Retina (tissue), 1 donor: ENCODE measurements around the gene ELAC2.
A peak's percentile ranks its signal among the peaks of the same experiment; 100 is the strongest.

ENCODE experiments used
- DNase-seq: peaks from one replicate; pipeline ENCODE4 v3.0.0-alpha.2; 2016

The ELAC2 gene

DNA sequence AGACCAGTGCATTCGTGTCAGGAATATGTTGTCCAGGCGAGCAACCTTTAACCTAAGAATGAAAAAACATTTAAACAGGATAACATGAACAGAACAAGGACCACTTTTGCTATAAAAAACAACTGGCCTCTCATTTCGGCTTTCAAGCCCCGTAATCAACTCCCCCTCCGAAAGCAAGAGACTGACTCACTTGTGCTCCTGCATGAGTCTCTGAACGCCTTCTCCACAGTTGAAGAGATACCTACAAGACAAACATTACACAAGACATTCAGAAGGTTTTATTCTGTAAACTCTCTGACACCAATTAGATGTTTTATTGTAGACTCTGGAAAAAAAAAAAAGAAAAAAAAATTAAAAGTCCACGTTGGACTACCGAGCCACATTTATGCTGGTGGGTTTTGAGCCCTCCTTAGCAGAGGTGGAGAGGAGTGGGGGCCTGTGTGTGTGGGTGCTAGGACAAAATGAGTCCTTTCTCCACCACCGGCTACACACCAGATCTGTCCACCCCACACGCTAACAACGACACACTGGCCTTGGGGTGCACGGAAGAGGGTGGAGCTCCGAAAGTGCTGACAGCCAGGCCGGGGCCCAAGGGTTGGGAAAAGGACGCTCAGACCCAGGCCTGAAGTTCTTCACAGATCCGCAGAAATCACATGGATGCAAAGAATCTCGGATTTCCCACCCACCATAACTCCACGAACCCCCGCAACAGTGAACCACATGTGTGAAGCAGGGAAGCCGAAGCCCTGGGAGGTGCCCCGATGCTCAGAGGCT lies 759 bp downstream of the ELAC2 start:
- DNase-seq = no peak

- no peak for DNase-seq
Observed at GRCh38 chr17:13014801-13015200, 3.0 kb downstream of the ELAC2 start.

DNA sequence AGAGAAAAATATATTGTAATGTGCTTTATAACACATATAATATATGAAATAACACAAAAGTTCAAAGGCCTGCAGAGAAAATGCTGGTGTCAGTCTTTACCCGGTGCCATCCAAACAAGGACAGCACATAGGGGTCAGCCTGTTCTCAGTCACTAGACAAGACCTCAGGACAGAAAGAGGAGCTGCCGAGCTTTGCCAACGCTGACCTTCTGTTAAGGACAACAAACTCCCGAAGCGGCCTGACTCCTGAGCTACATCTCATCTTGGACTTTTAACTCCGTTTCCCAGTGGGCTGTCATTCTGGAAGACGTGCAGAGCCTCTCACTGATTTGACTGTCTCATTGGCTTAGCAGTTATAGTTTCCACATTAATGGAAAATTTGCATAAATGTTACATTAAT lies 6.9 kb downstream of the ELAC2 start:
- DNase-seq = no peak

DNA sequence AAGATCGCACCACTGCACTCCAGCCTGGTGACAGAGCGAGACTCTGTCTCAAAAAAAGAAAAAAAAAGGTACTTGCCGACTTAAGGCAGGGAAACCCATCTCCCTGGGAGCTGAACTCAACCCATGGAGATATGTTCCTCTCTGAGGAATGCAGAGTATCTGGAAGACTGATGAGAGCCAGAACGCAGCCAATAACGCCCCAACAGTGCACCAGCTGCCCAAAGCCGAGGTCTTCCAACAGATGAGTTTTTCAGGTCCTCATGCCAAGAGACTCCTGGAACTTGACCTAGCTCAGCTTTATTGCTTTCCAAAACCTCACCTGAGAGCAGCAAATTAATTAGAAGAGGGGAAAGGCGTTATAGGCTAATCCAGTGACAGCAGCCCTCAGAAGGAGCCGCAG lies 9.4 kb downstream of the ELAC2 start:
- no peak for DNase-seq

GRCh38 chr17:13005530-13005929 lies 12.3 kb downstream of the ELAC2 start:
- DNase-seq = no peak

DNA sequence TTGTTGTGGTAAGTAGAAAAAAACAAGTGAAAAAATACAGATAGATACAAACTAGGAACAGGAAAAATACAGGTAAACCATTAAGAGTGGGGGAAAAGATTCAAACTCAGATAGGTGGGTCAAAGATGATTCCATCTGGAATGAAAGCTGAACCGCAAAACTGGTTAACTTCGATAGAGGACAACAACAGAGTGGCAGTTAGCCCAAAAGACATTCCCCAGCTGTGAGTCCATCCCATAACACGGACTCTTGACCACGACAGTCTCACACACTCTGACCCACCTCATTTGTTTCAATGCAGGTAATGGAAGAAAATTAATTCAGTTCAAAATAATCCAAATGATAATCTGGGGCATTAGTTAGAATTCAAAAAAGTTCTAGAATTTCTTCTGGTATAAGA lies 13.5 kb downstream of the ELAC2 start:
- DNase-seq = no peak

DNA sequence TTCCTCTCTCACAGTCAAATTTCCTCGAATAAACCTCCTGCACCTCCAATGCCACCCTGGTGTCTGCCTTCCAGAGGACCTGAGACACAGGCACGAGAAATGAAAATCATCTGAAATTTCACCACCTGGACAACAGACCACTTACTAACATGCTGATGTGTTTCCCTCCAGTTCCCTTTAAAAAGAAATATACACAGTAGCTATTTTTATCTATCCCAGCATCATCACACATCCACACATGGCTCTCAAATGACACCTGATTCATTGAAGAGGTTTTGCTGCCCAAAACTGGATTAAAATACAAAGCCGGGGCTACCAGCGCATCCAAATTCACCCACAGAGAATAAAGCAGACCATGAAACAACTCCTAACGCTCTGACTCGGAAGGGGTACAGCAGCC lies 13.9 kb downstream of the ELAC2 start:
- no peak for DNase-seq

GRCh38 chr17:13003454-13003851 lies 14.4 kb downstream of the ELAC2 start:
- DNase-seq = no peak

DNA sequence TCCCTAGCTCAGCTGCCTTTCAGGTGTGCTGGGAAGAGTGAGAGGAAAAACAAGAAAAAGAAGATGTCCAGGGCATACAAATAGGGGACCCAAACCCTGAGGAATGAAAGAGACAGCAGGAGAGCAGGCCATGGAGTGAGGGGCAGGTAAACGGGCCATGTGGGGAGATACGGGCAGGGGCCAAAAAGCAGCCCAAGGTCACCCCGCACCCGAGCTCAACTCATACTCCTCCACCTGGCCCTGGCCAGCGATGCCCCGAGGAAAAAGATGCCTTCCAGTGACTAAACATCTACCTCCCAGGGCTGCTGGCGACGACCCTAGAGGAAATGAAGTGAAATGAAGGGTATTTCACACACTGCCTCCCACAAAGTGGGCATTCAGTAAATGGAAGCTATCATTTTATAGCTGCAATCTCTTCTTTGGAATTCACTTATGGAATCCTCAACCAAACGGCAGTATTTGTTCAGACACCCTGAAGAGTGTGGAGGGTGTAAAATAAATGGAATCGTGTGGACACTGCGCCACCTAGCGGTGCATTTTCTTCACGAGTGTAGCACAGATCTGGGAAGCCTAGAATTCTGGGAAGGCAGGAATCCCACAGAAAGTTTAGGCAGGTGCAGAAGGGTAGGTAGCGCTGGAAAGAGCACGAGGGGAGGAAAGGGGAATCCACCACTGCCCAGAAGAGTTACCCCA lies 14.9 kb downstream of the ELAC2 start:
- DNase-seq = peak; percentile 85

DNA sequence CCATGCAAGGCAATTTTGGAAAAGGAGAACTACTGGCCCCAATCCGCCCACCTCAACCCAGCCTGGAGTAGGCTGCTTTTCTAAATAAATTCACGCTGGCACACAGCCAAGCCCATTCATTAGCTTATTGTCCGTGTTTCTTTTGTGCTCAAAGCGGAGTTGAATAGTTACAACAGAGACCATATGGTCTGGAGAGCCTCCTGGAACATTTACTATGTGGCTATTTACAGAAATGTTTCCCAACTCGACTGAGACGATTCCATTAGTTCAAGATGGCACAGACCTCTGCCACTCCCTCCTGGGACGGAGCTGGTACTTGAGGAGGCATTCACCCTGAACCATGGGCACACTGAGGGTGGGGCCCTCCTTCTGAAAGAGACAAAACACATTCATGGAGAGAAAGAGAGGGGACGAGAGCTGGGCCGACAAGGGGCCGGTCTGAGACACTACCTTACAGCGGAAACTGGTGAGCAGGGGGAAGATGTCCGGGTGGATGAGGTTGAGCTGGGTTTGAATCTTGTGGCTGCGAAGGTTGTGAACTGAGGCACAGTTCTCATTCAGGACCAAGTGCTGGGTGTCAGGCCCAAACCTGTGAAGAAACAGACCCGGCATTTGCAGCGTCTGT lies 15.7 kb downstream of the ELAC2 start:
- DNase-seq = no peak

GRCh38 chr17:13000561-13000960 lies 17.3 kb downstream of the ELAC2 start:
- no peak for DNase-seq

DNA sequence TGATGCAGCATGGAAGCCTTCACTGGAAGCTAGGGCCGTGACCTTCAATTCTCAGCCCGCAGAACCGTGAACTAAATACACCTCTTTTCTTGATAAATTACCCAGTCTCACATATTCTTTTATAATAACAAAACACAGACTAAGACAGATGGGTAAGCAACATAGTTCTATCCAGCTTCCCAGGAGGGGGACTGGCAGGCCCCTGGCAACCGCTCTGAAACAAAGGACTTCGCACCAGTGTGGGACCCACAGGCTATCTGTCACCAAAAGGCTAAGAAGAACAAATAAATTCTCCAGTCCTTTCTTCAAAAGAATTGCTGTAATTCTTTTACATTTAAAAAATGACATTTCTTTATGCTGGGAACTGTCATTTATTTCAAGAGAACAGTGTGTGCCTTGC lies 19.0 kb downstream of the ELAC2 start:
- DNase-seq = no peak

DNA sequence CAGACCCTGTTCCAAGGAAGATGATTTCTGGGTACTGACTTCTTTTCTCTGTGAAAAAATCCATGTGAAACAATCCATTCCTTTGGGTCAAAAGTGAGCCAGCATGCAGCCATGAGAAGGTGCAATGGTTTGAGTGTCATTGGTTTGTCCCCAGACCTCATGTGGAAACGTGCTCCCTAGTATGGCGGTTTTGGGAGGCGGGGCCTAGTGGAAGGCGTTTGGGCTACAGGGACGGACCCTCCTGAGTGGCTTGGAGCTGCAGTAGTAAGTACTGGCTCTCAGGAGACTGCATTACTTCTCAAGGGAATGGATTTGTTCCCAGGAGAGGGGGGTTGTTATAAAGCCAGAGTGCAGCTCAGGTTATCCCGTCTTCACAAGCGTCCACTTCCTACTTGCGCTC lies 19.4 kb downstream of the ELAC2 start:
- DNase-seq = no peak

DNA sequence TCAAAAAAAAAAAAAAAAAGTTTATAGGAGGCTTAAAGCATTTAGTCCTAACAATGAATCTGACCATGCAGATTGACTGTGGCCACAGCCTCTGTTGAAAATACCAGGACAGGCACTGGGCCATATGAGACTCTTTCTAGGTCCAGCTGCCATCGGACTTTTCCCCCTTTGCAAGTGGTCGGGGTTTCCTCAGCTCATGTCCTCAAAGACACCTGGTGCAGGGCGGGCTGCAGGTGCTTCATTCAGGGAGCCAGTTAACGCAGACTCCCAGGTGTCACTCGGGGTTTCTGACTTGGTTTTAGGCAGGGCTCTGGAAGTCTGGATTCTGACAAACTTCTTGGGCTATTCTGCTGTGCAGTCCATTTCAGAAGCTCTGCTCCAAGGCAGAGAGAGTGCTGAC lies 20.9 kb downstream of the ELAC2 start:
- DNase-seq = no peak

- DNase-seq = no peak
Observed at GRCh38 chr17:12996357-12996756, 21.5 kb downstream of the ELAC2 start.

GRCh38 chr17:12995896-12996295 lies 21.9 kb downstream of the ELAC2 start:
- no peak for DNase-seq

GRCh38 chr17:12995106-12995895 lies 22.5 kb downstream of the ELAC2 start:
- no peak for DNase-seq

GRCh38 chr17:12994341-12995074 lies 23.3 kb downstream of the ELAC2 start:
- no peak for DNase-seq

DNA sequence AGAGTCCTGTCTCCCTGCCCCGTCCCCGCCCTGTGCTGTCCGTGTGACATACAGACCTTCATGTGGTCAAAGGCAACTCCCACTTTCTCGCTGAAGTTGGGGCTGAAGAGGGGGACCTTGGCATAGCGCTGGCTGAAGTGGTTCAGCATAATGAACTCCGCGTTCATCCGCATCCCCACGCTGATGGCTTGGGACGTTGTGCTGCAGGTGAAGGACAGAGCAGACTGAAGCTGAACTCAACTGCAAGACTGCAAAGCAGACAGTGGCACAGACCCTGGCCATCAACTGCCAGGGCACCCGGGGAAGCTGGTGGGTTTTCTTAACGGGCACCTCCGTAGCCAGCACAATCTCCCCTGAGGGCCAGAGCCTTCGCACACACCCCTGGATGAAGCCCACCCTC lies 24.2 kb downstream of the ELAC2 start:
- DNase-seq = no peak

DNA sequence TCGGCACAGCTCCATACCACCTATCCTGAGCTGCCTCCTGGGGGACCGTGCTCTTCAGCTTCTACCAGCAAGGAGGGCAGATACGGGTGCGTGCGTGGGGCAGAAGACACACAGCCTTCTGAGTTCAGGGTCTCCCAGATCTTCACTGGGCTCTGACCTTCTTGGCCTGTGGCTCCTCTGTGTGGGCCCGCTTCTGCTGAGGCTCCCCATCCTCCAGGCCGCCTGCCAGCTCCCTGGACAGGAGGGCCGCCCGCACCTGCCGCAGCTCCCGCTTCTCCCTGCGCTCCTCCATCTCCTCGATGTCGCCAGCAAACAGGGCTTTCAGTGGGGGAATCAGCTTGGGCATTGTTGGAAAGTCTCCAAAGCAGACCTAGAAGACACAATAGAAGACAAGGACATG lies 25.2 kb downstream of the ELAC2 start:
- no peak for DNase-seq

DNA sequence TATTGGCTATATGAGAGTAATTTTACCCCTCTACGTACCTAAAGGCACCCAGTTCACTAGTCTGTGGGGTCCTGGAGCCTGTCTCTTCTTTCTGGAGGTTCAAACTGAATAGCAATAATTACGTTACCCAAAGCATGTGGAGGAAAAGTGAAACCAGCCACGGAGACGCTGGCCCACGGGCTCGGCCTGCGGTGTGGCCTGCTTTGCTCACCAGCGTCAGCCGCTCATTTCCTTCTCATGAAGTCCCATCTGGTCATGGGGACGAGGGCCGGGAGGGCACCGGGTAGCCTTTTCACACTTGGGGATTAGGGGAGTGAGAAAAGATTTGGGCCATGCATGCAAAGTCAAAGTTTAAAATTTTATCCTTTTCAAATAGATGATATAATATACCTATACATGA lies 26.9 kb downstream of the ELAC2 start:
- no peak for DNase-seq

DNA sequence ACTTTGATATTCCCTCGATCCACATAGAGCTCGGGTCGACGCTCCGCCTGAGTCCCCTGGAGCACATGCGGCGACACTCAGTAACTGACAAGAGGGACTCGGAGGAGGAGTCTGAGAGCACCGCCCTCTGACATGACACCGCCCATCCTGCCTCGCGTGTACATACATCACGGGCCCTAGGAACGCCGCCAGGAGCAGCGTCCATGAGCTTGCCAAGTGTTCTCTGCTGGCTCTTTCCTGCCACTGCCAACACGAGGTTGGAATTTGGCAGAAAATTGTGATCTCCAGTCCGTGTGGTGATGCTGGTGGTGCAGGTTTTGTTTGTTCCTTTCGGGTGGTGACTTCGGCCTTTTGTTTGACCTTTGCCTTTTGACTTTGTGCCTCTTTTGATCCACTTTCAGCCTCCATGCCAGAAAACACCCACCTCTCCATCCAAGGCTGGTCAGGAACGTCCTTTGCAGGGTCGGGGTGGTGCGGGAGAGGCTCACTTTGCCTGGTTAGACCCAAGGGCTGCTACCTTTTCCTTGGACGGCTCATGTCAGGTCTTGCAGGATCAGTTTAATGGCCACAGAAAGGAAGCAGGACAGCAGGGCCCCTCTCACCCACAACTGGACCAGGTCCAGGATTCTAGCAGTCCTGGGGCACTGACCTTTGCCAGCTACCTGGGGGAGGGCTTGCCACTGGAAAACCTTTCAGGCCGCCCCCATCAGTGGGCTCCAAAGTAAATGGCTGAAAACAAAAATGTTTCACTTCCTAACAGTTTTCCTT lies 27.6 kb downstream of the ELAC2 start:
- DNase-seq = no peak
